Right lobe of liver (tissue), 4 donors: ENCODE data around the gene EYA3.

Experiments
- CTCF ChIP-seq, 4 donors: fragments of 200-600 bp in 3 of 4; fragments of 450-650 bp in 1 of 4; IDR thresholded peaks; one replicate each; pipeline versions ENCODE4 v1.5.1 to v1.8.0; 2016 to 2022; ENCODE audit warnings: antibody characterized with exemption in 4 of 4, mild to moderate bottlenecking in 2 of 4
- POLR2A ChIP-seq: fragments of 450-650 bp; IDR thresholded peaks from one replicate; pipeline ENCODE4 v1.6.1; 2017; ENCODE audit warnings: antibody characterized with exemption, mild to moderate bottlenecking
- donor health status: DM: no; HTN: no; CAD: no.
- donor health status: DM: no; HTN: no; CAD: no.
- donor health status: DM: no; HTN: yes; CAD: no.

- TF ChIP-seq POLR2A (no peak), CTCF (IDR thresholded peaks at IDR 0.05) (no peak)
These were observed 121.1 kb downstream of the EYA3 start for GRCh38 chr1:27967106-27967883.
